Measurements from ENCODE around the gene HEXIM1. TPM values are rescaled to one million over a fixed set of nuclear protein-coding genes. Genes with fewer than 3 reads are reported as not detected.

HEXIM1 gene
- total RNA-seq, 1 donor from 2014 or later, result 10.2 TPM

GRCh38 chr17:45114117-45114932 lies 34.0 kb upstream of the HEXIM1 start:
- no peak overlapping the region for H3K27ac Mint-ChIP-seq
- no peak overlapping the region for H2AFZ ChIP-seq (replicated peaks)

GRCh38 chr17:45115015-45115625 lies 33.2 kb upstream of the HEXIM1 start:
- Mint-ChIP-seq H3K4me3 (no peak overlapping the region), H3K9me3 (no peaks in the 10 kb centered on the region), H3K27me3 (ENCODE audit: insufficient read depth, low read depth) (peaks cover 2% of the 10 kb centered on the region), H3K27ac (no peak overlapping the region), H3K36me3 (no peaks in the 10 kb centered on the region), H3K4me1 (peaks cover 32% of the 10 kb centered on the region)
- no peak for TF ChIP-seq CTCF (IDR thresholded peaks at IDR 0.05)
- no peak for TF ChIP-seq EZH2phosphoT487 (IDR thresholded peaks at IDR 0.05)
- no peak overlapping the region for H3K4me3 ChIP-seq
- no peak overlapping the region for H3K9ac ChIP-seq
- no peak overlapping the region for H3K27ac ChIP-seq
- H3F3A ChIP-seq (ENCODE audit: low read depth), result peaks cover 8% of the 10 kb centered on the region
- no peak overlapping the region for H3K4me2 ChIP-seq
- peaks cover 6% of the 10 kb centered on the region for H4K20me1 ChIP-seq (ENCODE audit: low read depth)
- H3K27me3 ChIP-seq, result no peaks in the 10 kb centered on the region
- H3K79me2 ChIP-seq (ENCODE audit: low read depth), result no peaks in the 10 kb centered on the region
- no peak for DNase-seq (ENCODE audit: low spot score)
- no peaks in the 10 kb centered on the region for H3K4me1 ChIP-seq
- no peaks in the 10 kb centered on the region for H3K9me3 ChIP-seq (ENCODE audit: low read depth)
- H3K36me3 ChIP-seq, result no peaks in the 10 kb centered on the region
- H2AFZ ChIP-seq (replicated peaks), result no peak overlapping the region

More at GRCh38 chr17:45114117-45114932, 34.0 kb upstream of the HEXIM1 start:
- Histone ChIP-seq H3K4me2 (no peak overlapping the region), H3K4me1 (no peaks in the 10 kb centered on the region), H3K79me2 (ENCODE audit: low read depth) (no peaks in the 10 kb centered on the region), H3F3A (ENCODE audit: low read depth) (peaks cover 8% of the 10 kb centered on the region), H3K36me3 (no peaks in the 10 kb centered on the region), H3K27me3 (no peaks in the 10 kb centered on the region), H3K27ac (no peak overlapping the region), H4K20me1 (ENCODE audit: low read depth) (peaks cover 6% of the 10 kb centered on the region), H3K9me3 (ENCODE audit: low read depth) (no peaks in the 10 kb centered on the region), H3K4me3 (no peak overlapping the region), H3K9ac (no peak overlapping the region)
- Mint-ChIP-seq H3K27me3 (ENCODE audit: insufficient read depth, low read depth) (peaks cover 2% of the 10 kb centered on the region), H3K36me3 (no peaks in the 10 kb centered on the region), H3K4me3 (no peak overlapping the region), H3K4me1 (peaks cover 32% of the 10 kb centered on the region), H3K9me3 (no peaks in the 10 kb centered on the region)
- DNase-seq (ENCODE audit: low spot score), result no peak
- no peak for TF ChIP-seq CTCF (IDR thresholded peaks at IDR 0.05)
- TF ChIP-seq EZH2 (IDR thresholded peaks at IDR 0.05), result no peak
- TF ChIP-seq EZH2phosphoT487 (IDR thresholded peaks at IDR 0.05), result no peak

GRCh38 chr17:45115871-45116270 lies 32.4 kb upstream of the HEXIM1 start:
- peaks cover 2% of the 10 kb centered on the region for H3K27me3 Mint-ChIP-seq (ENCODE audit: insufficient read depth, low read depth)
- peaks cover under 1% of the 10 kb centered on the region for H4K20me1 ChIP-seq (ENCODE audit: low read depth)
- H3F3A ChIP-seq (ENCODE audit: low read depth), result peaks cover 3% of the 10 kb centered on the region
- no peak overlapping the region for H3K4me3 ChIP-seq
- H3K9ac ChIP-seq, result no peak overlapping the region
- H3K36me3 ChIP-seq, result no peaks in the 10 kb centered on the region
- H3K79me2 ChIP-seq (ENCODE audit: low read depth), result no peaks in the 10 kb centered on the region
- H3K4me1 ChIP-seq, result no peaks in the 10 kb centered on the region
- H3K4me3 Mint-ChIP-seq, result peak overlapping the region; percentile 30
- TF ChIP-seq EZH2 (IDR thresholded peaks at IDR 0.05) (no peak), EZH2phosphoT487 (IDR thresholded peaks at IDR 0.05) (no peak), CTCF (IDR thresholded peaks at IDR 0.05) (no peak)
- no peaks in the 10 kb centered on the region for H3K9me3 Mint-ChIP-seq
- no peak overlapping the region for H2AFZ ChIP-seq (replicated peaks)
- no peak overlapping the region for H3K27ac ChIP-seq
- peak overlapping the region; percentile 4 for H3K27ac Mint-ChIP-seq
- H3K36me3 Mint-ChIP-seq, result no peaks in the 10 kb centered on the region
- peaks cover 32% of the 10 kb centered on the region for H3K4me1 Mint-ChIP-seq
- H3K9me3 ChIP-seq (ENCODE audit: low read depth), result no peaks in the 10 kb centered on the region
- no peak for DNase-seq (ENCODE audit: low spot score)
- no peak overlapping the region for H3K4me2 ChIP-seq
- H3K27me3 ChIP-seq, result no peaks in the 10 kb centered on the region
